Activated T-helper 1 cell treated with Interleukin-2 at 50 U/mL for 16 hours (primary cell): Measurements from ENCODE around the gene SRGAP1.
"Not testable (repeated sequence)": the region's sequence is repeated elsewhere in the genome, so short reads cannot be mapped to it uniquely, and the experiment has no call there.

Experiments
- DNase-seq: peaks from one replicate; pipeline ENCODE4 v3.0.0-alpha.2; 2020; ENCODE audit warnings: low read depth

Gene SRGAP1

DNA sequence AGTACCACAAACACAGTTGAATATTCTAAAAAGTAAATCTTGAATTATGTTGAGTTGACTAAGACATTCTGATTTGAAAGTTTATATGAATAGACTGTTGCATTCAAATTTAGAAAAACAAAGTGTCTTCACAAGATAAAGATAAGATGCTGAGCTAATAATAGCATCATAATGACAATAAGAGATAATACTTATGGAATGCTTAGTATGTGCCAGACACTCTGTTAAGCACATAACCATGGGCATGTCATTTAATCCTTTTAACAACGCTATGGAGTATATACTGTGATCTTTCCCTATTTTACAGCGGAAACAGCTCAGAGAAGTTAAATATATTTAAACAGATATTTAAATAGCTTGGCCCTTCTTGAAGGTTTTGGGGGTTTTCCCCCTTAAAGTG, 163.4 kb downstream of the SRGAP1 start:
- DNase-seq, result no peak

DNA sequence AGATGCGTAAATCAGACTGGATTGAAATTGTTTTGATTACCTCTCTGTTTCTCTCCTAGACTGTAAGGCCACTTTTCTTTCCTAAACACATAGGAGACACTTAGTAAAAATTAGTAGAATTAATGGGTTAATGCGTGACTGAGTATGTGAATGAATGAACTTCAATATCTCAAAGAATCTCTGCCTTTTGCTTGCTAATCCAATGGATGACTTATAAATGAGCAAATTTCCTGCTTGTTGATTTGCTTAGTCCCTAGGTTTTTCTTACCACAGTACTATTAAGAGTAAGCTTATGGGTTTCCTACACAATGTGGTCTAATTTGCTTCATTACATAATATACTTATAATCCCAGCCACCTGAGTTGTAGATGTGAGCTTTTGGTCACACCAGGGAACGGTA, 164.1 kb downstream of the SRGAP1 start:
- DNase-seq, result no peak

DNA sequence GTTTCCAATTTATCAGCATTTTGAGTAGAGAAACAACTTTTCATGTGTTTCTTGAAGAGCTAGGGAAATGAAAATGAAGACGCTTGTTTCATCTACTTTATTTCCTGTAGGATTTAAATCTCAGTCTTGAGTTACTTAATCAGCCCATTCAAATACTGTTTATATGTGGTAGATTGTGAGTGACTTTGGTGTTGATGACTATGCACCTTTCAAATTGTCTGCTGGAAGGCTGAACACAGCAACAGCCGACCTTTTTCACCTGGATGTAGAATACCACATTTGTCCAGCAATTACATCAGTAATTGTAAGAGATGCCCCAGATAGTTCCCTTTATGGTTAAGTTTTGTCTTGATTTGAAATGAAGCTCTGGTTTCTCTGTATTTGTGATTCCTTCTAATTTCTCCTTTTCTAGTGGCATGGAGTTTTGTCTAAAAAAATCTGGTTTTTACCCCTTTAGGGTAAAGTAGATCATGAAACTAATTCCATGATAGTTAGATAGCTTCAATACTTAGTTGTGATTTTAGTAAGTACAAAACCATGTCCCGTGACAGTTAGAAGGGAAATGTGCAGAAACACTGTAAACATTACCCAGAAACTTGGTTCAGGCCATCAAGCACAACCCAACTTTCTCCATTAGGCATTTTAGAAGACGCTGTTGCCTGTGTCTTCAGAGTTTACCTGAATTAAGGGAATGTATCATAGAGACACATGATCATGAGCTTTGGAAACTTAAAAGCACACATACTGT, 165.0 kb downstream of the SRGAP1 start:
- no peak for DNase-seq

DNA sequence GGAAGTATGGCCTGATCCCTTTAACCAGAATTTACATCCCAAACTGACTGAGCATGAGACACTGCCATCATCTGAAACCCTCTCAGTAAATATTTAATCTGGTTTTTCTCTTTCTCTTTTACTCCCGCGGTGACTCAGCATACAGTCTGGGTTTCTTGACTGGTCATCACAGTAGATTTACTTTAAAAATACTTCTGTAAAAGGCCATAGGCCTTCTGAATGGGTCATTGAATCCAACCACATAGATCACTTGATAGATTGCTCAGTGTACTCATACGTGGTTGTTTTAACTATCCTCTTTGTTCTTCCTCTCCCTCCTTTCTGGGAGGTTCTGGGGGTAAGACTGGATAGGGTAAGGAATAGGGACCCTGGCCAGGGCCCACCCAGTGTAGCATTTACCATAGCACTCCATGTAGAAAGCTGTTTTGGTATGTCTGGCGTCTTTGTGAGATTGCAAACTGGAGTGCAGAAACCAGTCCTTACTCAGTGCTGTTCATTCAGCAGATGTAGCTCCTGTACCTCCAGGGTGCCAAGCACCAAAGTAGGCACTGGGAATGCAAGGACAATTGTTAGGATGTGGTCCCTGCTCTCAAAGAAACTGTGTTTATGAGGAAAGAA, 165.7 kb downstream of the SRGAP1 start:
- DNase-seq, result no peak

DNA sequence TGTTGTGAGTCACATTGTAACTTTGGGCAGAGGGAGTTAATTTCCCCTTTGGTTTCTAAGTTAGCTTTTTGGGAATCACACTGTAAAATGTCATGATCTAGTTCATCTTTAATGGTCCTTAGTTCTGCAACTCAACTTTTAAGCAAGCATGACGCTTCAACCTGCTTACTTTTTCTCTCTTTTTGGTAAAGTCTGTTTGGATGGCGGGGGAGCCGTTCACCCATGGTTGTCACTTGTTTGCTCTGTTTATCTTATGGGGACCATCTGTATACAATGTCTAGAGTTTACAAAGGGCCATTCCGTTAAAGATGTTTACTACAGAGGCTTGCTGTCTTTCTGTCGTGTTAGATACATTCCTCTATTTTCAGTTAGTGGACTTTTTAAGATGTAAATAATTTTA, 172.0 kb downstream of the SRGAP1 start:
- no peak for DNase-seq

DNA sequence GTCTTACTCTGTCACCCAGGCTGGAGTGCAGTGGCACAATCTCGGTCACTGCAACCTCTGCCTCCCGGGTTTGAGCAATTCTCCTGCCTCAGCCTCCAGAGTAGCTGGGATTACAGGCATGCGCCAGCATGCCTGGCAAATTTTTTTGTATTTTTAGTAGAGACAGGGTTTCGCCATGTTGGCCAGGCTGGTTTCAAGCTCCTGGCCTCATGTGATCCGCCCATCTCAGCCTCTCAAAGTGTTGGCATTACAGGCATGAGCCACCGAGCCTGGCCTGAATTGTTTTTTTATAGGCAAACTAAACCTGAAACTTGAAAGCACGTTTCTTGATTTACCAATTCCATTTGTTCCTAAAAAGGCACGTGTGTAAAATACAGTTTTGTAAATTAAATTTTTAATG, 173.6 kb downstream of the SRGAP1 start:
- DNase-seq, result not testable (repeated sequence)

DNA sequence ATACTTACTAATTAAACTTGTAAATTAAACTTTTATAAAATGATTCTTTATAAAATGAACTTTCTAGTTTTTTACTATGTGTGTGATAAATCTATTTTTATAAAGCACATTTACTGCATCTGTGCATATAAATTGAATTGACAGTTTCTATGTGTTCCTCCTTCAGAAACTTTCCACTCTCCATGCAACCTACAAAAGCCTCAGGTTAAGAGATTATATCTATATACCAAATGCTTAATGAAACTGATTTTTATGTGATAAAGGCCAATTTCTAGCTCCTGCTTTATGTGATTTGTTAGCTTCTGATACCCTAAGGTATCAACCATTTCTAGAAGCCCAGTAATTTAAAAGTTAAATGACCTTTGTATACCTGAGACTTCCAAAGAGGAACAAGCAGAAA, 174.0 kb downstream of the SRGAP1 start:
- no peak for DNase-seq

DNA sequence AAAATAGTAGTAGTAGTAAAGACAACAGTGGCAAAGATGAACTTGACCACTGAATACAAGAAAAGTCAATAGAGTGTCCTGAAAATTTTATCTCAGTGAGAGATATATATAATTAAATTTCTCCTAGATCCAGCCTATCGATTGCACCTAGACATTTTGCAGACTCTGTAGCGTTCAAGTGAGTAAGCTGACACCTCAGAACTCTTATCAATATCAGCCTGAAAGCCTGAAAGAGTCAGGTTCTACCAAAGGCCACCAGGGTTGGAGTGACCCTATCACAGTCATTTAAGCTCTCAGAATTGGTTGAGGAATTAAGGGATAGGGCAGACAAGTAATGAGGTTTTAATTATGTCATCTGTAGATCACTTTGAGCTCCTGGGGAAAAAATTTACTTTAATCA, 174.6 kb downstream of the SRGAP1 start:
- no peak for DNase-seq

DNA sequence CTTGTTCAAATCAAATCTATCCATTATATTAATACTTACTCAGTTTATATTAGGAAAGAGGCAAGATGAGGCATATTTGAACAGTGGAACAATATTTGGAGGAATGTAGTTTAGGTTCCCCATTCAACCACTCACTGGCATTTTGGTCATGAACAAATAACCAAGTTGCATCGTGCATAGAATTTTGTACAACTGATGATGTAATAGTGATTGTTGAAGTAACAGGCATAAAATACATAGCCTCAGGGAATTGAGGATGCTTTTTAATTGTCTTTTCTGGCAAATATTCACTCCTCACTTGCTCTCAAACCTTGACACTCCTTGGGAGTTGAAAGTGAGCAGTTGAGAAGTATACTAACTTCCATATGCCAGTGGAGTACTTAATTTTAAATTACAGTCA, 175.2 kb downstream of the SRGAP1 start:
- DNase-seq, result no peak

DNA sequence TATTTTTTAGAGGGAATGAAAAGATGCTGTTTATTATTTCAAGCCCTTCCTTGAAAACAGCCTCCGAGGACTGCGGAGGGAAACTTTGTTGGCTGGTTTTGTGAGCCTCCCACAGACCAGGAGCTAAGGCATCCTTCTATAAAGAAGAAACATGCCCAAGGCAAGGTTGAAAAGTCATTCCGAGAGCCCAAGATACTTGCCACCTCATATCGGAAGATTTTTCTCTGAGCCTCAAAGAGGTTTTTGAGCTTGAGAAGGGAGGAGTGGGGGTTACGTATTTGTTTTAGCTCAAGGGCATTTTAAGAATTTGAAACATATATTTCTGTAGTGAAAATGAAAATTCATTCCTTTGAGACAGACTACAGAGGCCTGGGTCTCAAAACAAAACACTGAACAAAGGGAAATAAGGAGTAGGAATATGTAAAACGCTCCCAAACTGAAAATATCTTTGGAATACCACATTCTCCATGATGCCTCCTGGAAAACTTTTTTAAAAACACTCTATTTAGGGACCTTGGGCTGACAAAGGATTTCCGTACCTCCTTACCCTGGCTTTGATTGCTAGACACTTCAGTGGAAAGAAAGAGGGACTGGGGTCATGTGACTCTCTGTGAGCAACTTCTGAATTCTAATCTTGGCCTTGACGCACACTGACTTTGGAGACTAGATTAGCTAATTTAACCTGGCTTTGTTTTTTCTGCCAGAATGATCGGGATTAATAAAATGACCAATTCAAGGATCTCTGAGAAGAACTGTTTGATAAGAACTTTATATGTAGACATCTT, 180.9 kb downstream of the SRGAP1 start:
- no peak for DNase-seq

DNA sequence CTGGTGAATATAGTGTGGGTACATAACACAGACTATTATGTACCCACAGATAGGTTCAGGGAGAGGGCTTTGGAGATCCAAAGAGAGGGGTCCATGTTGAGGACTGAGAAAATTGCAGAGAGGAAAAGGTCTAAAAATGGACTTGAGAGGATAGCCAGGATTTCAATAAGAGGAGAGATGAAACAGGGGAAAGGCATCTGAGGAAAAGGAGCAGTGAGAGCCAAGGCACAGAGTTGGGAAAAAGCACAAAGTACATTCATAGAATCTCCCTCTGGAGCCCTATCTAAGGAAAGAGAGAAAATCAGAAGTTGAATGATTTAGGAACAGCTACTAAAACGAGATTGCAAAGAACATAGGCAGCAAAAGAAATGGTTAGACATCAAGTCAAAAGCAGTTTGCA, 182.8 kb downstream of the SRGAP1 start:
- DNase-seq, result no peak

DNA sequence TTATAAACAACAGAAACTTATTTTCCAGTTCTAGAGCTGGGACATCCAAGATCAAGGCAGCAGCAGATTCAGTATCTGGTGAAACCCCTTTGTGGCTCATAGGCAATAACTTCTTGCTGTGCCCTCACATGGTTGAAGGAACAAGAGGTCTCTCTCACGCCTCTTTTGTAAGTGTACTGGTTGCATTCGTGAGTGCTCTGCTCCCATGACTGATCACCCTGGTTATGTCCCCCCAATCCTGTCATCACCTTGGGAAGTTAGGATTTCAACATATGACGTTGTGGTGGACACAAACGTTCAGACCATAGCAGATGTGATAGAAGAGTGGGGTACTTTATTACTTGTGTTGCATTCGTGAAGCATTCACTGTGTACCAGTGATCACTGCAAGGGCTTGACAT, 184.0 kb downstream of the SRGAP1 start:
- DNase-seq, result no peak

DNA sequence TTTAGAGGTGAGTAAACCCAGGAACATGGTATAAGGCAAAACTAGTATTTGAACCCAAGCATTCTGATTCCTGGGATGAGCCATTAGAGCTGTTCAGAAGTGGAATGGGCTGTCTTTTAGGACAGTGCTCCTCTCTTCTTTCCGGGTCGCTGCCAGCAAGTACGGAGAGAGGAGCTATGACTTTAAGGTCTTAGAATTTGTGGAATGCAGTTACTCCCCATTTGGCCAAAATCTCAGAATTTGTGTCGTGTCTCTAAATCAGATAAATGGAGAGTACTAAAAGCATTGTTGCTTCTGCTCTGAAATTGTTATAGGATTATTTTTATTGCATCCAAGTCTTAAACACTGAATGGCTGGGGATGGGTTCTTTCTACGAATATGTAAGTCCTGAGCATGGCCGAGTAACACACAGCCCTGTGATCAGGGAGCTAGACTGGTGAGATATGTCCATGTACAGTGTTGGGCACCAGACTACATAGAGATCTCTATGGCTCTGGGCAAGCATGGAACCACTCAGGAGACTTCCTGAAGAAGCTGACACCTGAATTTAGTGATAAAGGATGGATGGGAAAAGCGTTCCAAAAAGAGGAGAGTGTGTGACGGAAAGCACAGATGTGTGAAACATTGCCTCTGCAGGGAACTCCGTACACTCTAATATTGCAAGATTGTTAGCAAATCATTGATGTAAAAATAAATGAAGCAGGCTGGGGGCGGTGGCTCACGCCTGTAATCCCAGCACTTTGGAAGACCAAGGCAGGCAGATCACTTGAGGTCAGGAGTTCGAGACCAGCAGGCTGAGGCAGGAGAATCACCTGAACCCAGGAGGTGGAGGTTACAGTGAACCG, 184.7 kb downstream of the SRGAP1 start:
- no peak for DNase-seq

DNA sequence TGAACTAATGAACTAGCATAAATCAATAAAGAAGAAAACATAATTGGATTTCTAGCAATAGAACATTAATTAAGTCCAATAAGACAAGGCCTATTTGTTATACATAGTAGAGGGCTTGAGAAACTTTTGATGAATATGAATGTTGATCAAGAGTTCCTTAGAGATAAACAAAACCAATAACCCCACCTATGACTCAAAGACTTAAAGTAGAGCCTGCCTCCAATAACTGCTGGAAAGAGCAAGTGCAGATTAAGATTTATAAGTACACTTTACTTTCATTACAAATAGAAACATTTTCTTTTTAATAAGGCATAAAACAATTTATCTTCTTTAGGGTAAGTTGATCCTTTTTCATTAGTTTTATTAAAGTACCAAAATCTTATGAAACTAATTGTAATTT, 185.7 kb downstream of the SRGAP1 start:
- no peak for DNase-seq

DNA sequence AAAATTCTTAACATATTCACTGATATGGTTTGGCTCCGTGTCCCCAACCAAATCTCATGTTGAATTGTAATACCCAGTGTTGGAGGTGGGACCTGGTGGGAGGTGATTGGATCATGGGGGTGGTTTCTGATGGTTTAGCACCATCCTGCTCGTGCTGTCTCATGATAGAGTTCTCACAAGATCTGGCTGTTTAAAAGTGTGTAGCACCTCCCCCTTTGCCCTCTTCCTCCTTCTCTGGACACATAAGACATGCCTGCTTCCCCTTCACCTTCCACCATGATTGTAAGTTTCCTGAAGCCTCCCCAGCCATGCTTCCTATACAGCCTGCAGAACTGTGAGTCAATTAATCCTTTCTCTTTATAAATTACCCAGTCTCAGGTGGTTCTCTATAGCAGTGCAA, 189.6 kb downstream of the SRGAP1 start:
- not testable (repeated sequence) for DNase-seq

DNA sequence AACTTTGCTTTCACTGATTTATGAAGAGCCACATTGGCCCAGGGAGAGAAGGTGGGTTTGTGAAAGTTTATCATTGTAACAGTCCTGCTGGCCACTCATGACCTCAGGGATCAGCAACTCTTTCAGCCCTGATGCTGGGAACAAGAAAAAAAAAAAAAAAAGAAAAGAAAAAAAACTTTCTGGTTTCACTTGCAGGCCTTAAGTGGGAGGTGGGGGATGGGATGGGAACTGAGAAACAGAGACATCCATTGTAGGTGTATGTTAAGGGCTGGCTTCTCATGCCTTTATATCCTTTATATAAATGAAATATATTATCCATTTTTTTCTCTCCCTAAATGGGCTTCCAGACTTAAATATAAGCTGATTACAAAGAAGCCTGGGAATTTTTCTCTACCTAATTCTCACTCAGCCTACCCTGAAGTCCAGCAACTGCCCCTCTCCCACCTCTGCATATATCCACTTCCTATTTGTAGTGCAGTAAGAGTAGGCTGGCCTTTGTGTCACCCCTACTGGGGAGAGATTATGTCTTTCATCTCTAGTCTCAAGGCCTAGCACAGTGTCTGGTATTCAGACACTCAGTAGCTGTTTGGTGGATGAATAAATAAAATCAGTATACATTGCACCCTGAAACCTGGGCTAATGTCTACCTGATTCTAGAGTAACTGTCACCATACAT, 190.5 kb downstream of the SRGAP1 start:
- DNase-seq, result no peak

DNA sequence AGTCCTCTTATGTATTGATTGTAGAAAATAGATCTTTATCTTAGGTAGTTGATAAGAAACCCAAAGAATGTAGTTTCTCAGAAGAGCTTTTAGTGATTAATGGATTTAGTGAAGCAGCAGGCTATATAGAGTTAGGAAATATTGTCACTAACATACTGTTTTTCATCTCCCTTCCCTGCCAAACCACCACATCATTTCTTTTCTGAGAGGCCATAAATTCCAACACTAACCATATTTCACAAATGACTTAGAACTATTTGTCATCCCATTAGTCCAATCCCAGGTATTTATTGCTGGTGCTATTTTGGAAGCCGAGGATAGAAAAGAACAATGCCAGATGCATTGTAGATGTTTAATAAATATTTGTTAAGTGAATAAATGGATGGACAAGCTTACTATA, 191.9 kb downstream of the SRGAP1 start:
- DNase-seq, result no peak

DNA sequence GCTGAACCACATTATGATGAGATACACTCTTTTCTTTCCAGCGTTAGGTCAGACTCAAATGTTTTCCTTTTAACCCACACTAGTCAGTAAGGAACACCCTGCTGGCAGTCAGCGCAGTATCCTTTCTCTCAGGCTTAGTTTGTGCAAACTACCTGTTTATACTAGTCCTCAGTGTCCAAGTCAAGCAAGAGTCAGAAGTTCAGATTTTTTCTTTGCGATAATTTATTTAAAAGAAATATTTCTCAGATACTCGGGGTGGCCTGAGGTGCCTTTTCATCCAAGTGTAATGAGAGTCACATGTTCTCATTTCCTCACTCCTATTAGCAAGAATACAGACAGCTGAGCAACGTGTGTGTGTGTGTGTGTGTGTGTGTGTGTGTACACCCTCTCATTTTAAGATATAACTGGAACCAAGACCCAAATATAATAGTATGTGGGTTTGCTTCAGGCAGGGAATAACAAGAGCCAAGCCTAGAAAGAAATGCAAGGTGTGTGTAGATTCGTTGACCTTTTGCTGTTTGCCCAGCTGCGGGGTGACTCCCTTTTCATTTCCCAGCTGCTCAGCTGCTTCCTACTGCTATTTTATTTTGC, 194.9 kb downstream of the SRGAP1 start:
- no peak for DNase-seq

DNA sequence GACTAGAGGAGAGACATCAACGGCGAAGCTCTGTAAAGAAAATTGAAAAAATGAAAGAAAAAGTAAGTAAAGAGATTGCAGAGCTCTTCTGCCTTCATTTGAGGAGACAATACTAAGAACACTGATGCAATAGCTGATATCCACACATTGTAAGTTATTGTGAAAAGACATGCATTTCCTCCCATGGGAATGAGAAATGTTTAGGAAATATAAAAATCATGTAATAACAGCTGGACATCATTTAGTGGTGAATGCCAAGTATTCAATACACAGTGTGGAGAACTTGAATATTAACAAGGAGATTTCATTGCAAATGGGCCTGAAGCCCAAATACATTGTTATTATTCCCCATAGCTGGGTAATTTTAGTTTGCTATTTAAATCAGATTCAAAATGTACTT, 198.4 kb downstream of the SRGAP1 start:
- no peak for DNase-seq

DNA sequence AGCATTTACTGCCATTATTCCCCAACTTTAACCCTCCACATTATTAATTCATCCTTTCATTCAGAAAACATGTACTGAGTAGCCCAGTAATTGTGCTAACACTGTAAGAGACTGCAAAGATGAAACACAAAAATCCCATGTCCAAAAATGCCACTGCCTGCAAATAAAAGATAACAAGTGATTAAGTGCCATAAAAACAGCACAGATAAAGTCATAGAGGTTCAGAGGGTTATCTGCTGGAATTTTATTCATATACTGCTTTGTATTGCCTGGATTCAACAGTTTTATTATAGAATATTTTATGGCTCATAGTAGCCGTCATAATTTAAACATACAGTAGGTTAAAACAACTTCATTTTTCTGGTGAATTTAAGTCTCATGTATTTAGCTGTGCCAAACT, 199.7 kb downstream of the SRGAP1 start:
- no peak for DNase-seq

DNA sequence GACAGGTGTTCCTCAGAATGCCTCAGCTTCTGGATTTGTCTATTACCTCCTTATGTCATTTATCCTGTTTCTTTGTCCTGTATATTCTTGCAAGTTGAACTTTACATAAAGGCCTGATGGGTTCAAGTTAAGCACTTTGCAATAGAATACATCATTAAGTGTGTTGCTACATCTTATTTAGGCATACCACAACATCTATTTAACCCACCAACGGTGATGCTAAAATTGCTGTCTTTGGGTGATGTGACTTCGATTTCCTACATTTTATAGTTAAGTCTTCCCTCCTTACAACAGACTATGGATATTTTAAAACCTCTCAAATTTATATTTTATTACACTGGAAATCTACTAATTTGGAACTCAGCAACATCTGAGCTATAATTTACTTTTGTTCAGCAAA, 206.6 kb downstream of the SRGAP1 start:
- no peak for DNase-seq
